CD14-positive monocyte (primary cell): ENCODE data around the gene FOXN1. TPM values are rescaled to one million over a fixed set of nuclear protein-coding genes. Genes with fewer than 3 reads are reported as not detected.

ENCODE experiments used
- DNase-seq, 3 donors: peaks; one replicate each; pipeline ENCODE4 v3.0.0-alpha.2; 2011 to 2022
- H2AFZ ChIP-seq: 2 replicates; pipeline ENCODE4 v1.6.0; 2012; ENCODE audit warnings: mild to moderate bottlenecking, low read depth, low read length, inconsistent platforms; ENCODE audit not compliant: insufficient read depth, poor library complexity, severe bottlenecking
- H3K27ac ChIP-seq, 2 donors: 1 replicate in 1 of 2; 2 replicates in 1 of 2; pipeline ENCODE4 v1.5.1; 2012 to 2013; ENCODE audit warnings: low read length in 2 of 2, control low read depth in 1 of 2, inconsistent platforms in 1 of 2, low read depth in 1 of 2, mild to moderate bottlenecking in 1 of 2
- H3K27me3 ChIP-seq, 2 donors: one replicate each; pipeline versions ENCODE4 v1.6.0 to v1.6.1; 2011 to 2013; ENCODE audit warnings: low read length in 2 of 2; ENCODE audit not compliant: control insufficient read depth in 2 of 2, insufficient read depth in 2 of 2
- H3K36me3 ChIP-seq, 2 donors: replicated peaks in 1 of 2; 1 replicate in 1 of 2; 2 replicates in 1 of 2; pipeline versions ENCODE4 v1.5.1 to v1.6.1; 2012 to 2013; ENCODE audit warnings: low read length in 2 of 2, control low read depth in 1 of 2, inconsistent platforms in 1 of 2, mild to moderate bottlenecking in 1 of 2; ENCODE audit not compliant: insufficient read depth in 2 of 2, control insufficient read depth in 1 of 2
- H3K4me1 ChIP-seq, 2 donors: 1 replicate in 1 of 2; 2 replicates in 1 of 2; pipeline versions ENCODE4 v1.5.1 to v1.6.1; 2012 to 2013; ENCODE audit warnings: low read length in 2 of 2, control low read depth in 1 of 2, inconsistent platforms in 1 of 2, mild to moderate bottlenecking in 1 of 2, moderate library complexity in 1 of 2; ENCODE audit not compliant: insufficient read depth in 2 of 2, control insufficient read depth in 1 of 2
- H3K4me2 ChIP-seq: replicated peaks from 2 replicates; pipeline ENCODE3; 2012; ENCODE audit warnings: low read length, moderate library complexity, mild to moderate bottlenecking; ENCODE audit not compliant: poor library complexity, severe bottlenecking; ENCODE audit errors: extremely low read depth
- H3K4me3 ChIP-seq, 3 experiments: fragments of 200-600 bp in 1 of 3; sonication (generic) in 1 of 3; replicated peaks in 1 of 3; 1 replicate in 2 of 3; 2 replicates in 1 of 3; pipeline ENCODE4 v1.5.1; 2011 to 2013; ENCODE audit warnings: low read length in 3 of 3, mild to moderate bottlenecking in 3 of 3, control low read depth in 2 of 3, low read depth in 2 of 3, inconsistent platforms in 1 of 3, moderate library complexity in 1 of 3
- H3K79me2 ChIP-seq: 2 replicates; pipeline ENCODE4 v1.6.0; 2012; ENCODE audit warnings: mild to moderate bottlenecking, control low read depth, inconsistent platforms, low read length, moderate library complexity; ENCODE audit not compliant: insufficient read depth
- H3K9ac ChIP-seq: 2 replicates; pipeline ENCODE4 v1.6.0; 2017; ENCODE audit warnings: low read length, mild to moderate bottlenecking; ENCODE audit not compliant: insufficient read depth, poor library complexity, severe bottlenecking
- H3K9me3 ChIP-seq, 2 donors: replicated peaks in 1 of 2; 1 replicate in 1 of 2; 2 replicates in 1 of 2; pipeline versions ENCODE4 v1.5.1 to v1.6.1; 2012 to 2013; ENCODE audit warnings: low read length in 2 of 2, control low read depth in 1 of 2; ENCODE audit not compliant: control insufficient read depth in 1 of 2, insufficient read depth in 1 of 2
- H4K20me1 ChIP-seq: 2 replicates; pipeline ENCODE4 v1.6.0; 2012; ENCODE audit warnings: mild to moderate bottlenecking, low read length, control low read depth, moderate library complexity; ENCODE audit not compliant: insufficient read depth
- H3K27ac Mint-ChIP-seq, 7 donors: one replicate each; pipeline ENCODE4 v1.8.0; 2020; ENCODE audit warnings: mild to moderate bottlenecking in 7 of 7, mixed read lengths in 7 of 7, moderate library complexity in 6 of 7, inconsistent platforms in 2 of 7
- H3K27me3 Mint-ChIP-seq, 3 donors: one replicate each; pipeline ENCODE4 v1.8.0; 2021 to 2022; ENCODE audit warnings: low read depth in 3 of 3, mild to moderate bottlenecking in 3 of 3, mixed read lengths in 3 of 3, moderate library complexity in 3 of 3, inconsistent platforms in 1 of 3
- H3K36me3 Mint-ChIP-seq, 2 donors: one replicate each; pipeline ENCODE4 v1.8.0; 2020; ENCODE audit warnings: mixed read lengths in 2 of 2, inconsistent platforms in 1 of 2, mild to moderate bottlenecking in 1 of 2
- H3K4me1 Mint-ChIP-seq: one replicate; pipeline ENCODE4 v1.8.0; 2020; ENCODE audit warnings: mild to moderate bottlenecking, mixed read lengths
- H3K4me3 Mint-ChIP-seq, 2 donors: one replicate each; pipeline ENCODE4 v1.8.0; 2020; ENCODE audit warnings: mild to moderate bottlenecking in 2 of 2, mixed read lengths in 2 of 2, moderate library complexity in 1 of 2
- H3K9me3 Mint-ChIP-seq, 7 donors: one replicate each; pipeline ENCODE4 v1.8.0; 2020 to 2022; ENCODE audit warnings: mixed read lengths in 7 of 7, mild to moderate bottlenecking in 6 of 7, moderate library complexity in 6 of 7, inconsistent platforms in 2 of 7
- whole genome bisulfite sequencing: methylation state at CpG from one replicate; pipeline ENCODE4 v1.1.5; 2013; ENCODE audit warnings: missing lambda C conversion rate; ENCODE audit not compliant: insufficient coverage; 5-methylcytosine and 5-hydroxymethylcytosine counted together
- intact Hi-C, 2 donors: fragments of 100-400 bp; cut with micrococcal nuclease; formaldehyde crosslinking; loops; one replicate each; pipeline versions ENCODE4 v1.15.0 to v1.15.1; 2023
- polyA plus RNA-seq, 3 donors: library from polyadenylated mRNA; depleted of rRNA in 1 of 3; unstranded in 2 of 3; stranded (reverse) in 1 of 3; fragments of 300-500 nt in 2 of 3; fragments of >200 nt in 1 of 3; fragmentation: Illumina TruSeq in 2 of 3; gene quantifications; 1 replicate in 2 of 3; 2 replicates in 1 of 3; pipeline ENCODE4 v1.2.3, GENCODE V29; 2012 to 2021
- TF ChIP-seq, protein P1 (sequence below): fragments of 200-600 bp; IDR thresholded peaks from one replicate; pipeline ENCODE4 v1.8.0; 2022; ENCODE audit warnings: antibody characterized with exemption, mild to moderate bottlenecking

Gene FOXN1
- polyA plus RNA-seq, 3 donors = not detected

DNA sequence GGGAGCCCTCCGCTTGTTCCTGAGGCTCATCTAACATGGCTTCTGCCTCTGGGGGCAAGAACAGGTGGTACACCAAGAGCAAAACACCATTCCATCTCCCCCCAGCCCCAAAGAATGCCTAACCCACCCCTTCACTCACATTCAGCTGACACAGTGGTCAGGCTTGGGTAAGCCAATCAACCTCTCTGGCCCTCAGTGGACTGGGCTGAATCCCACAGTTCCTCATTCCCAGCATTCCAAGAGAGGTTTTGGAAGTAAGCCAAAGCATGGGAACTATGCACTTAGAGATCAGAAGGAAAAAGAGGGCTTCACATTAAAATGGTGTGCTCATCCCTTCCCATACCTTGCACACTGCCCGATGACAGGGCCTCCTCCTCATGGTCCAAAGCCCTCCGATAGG is 57.3 kb downstream of the FOXN1 start:
- no peak overlapping the region for H3K27ac Mint-ChIP-seq
- Histone ChIP-seq H3K9ac (no peak overlapping the region), H3K36me3 (peaks cover 41 to 54% of the 10 kb centered on the region in 2 donors), H3K4me1 (peaks cover 17 to 19% of the 10 kb centered on the region in 2 donors), H3K4me3 (no peak overlapping the region), H3K27ac (no peak overlapping the region), H3K79me2 (peaks cover 36% of the 10 kb centered on the region), H3K9me3 (no peaks in the 10 kb centered on the region), H3K27me3 (no peaks in the 10 kb centered on the region), H4K20me1 (peaks cover 33% of the 10 kb centered on the region), H2AFZ (no peak overlapping the region), H3K4me2 (no peak overlapping the region)
- H3K4me3 Mint-ChIP-seq = no peak overlapping the region
- H3K4me1 Mint-ChIP-seq = peaks cover 17% of the 10 kb centered on the region
- no CpG with 5 or more reads among the region's 3 CpGs for WGBS
- H3K9me3 Mint-ChIP-seq = peaks cover 0 to 2% (median 0%) of the 10 kb centered on the region in 7 donors
- H3K36me3 Mint-ChIP-seq = peaks cover 49 to 70% of the 10 kb centered on the region in 2 donors
- no peak for DNase-seq
- no peaks in the 10 kb centered on the region for H3K27me3 Mint-ChIP-seq
- intact Hi-C loops = no loop called here
- TF ChIP-seq, protein P1, sequence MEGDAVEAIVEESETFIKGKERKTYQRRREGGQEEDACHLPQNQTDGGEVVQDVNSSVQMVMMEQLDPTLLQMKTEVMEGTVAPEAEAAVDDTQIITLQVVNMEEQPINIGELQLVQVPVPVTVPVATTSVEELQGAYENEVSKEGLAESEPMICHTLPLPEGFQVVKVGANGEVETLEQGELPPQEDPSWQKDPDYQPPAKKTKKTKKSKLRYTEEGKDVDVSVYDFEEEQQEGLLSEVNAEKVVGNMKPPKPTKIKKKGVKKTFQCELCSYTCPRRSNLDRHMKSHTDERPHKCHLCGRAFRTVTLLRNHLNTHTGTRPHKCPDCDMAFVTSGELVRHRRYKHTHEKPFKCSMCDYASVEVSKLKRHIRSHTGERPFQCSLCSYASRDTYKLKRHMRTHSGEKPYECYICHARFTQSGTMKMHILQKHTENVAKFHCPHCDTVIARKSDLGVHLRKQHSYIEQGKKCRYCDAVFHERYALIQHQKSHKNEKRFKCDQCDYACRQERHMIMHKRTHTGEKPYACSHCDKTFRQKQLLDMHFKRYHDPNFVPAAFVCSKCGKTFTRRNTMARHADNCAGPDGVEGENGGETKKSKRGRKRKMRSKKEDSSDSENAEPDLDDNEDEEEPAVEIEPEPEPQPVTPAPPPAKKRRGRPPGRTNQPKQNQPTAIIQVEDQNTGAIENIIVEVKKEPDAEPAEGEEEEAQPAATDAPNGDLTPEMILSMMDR = no peak

DNA sequence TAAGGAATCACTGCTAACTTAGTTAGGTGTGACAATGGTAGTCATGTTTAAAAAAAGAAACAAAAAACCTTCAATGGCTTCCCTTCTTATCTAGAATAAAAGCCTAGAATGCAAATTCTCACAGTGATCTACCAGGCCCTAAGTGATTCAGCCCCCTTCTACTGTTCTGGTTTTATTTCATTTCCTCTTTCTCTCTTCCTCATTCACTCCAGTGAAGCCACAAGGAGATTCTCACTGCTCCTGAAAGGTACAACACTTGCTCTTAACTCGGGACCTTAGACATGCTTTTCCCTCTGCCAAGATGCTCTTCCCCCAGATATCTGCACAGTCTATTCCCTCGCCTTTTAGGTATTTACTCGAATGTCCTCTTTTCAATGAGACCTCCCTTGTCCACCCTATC is 61.5 kb downstream of the FOXN1 start:
- Histone ChIP-seq H4K20me1 (peaks cover 34% of the 10 kb centered on the region), H3K27me3 (no peaks in the 10 kb centered on the region), H3K9me3 (no peaks in the 10 kb centered on the region), H3K4me3 (no peak overlapping the region), H3K27ac (peak overlapping the region in 1 of 2 donors; percentile 27), H3K36me3 (peaks cover 15 to 16% of the 10 kb centered on the region in 2 donors), H3K4me1 (peaks cover 34 to 49% of the 10 kb centered on the region in 2 donors), H3K4me2 (no peak overlapping the region), H3K79me2 (peaks cover 64% of the 10 kb centered on the region), H2AFZ (no peak overlapping the region), H3K9ac (no peak overlapping the region)
- H3K4me3 Mint-ChIP-seq = peak overlapping the region; percentile 42 to 44
- H3K9me3 Mint-ChIP-seq = peaks cover 0 to 2% (median 0%) of the 10 kb centered on the region in 7 donors
- H3K27me3 Mint-ChIP-seq = no peaks in the 10 kb centered on the region
- TF ChIP-seq, protein P1 = no peak
- intact Hi-C loops = no loop called here
- 0% methylated on average over 1 of the region's 3 CpGs for WGBS
- peak; percentile 49 to 76 (median 73) for DNase-seq
- H3K4me1 Mint-ChIP-seq = peaks cover 42% of the 10 kb centered on the region
- peak overlapping the region; percentile 46 to 91 (median 84) for H3K27ac Mint-ChIP-seq
- peaks cover 23 to 32% of the 10 kb centered on the region in 2 donors for H3K36me3 Mint-ChIP-seq
